Subcutaneous adipose tissue (tissue), 4 donors: ENCODE data around the gene ARHGAP1. TPM values are rescaled to one million over a fixed set of nuclear protein-coding genes. Genes with fewer than 3 reads are reported as not detected.

Experiments used
- CTCF ChIP-seq: fragments of 450-650 bp; IDR thresholded peaks from one replicate; pipeline ENCODE4 v1.5.1; 2016; ENCODE audit warnings: low read depth, mild to moderate bottlenecking, control low read depth, antibody characterized with exemption, moderate library complexity
- total RNA-seq, 4 donors: library from RNA; depleted of rRNA; stranded (reverse); fragments of >200 nt; gene quantifications; one replicate each; pipeline ENCODE4 v1.1.0, GENCODE V29; 2016

Gene ARHGAP1
- total RNA-seq, 4 donors from 2014 or later: 45.2 to 64.2 (median 52.9) TPM

- no peak for TF ChIP-seq CTCF
Measured at GRCh38 chr11:46741600-46742484, 41.4 kb upstream of the ARHGAP1 start.

- TF ChIP-seq CTCF: no peak
Measured at GRCh38 chr11:46738887-46739286, 38.5 kb upstream of the ARHGAP1 start.

GRCh38 chr11:46737699-46738098 is 37.3 kb upstream of the ARHGAP1 start:
- no peak for TF ChIP-seq CTCF

- TF ChIP-seq CTCF: no peak
Measured at GRCh38 chr11:46736615-46737014, 36.2 kb upstream of the ARHGAP1 start.

- no peak for TF ChIP-seq CTCF
Measured at GRCh38 chr11:46736146-46736545, 35.7 kb upstream of the ARHGAP1 start.

GRCh38 chr11:46733234-46733633 is 32.8 kb upstream of the ARHGAP1 start:
- no peak for TF ChIP-seq CTCF

- TF ChIP-seq CTCF: no peak
Measured at GRCh38 chr11:46731545-46731944, 31.1 kb upstream of the ARHGAP1 start.
